LHCN-M2 (cell line): ENCODE results near the gene YTHDF1. TPM values are rescaled to one million over a fixed set of nuclear protein-coding genes. Genes with fewer than 3 reads are reported as not detected.
"Not testable (repeated sequence)": the region's sequence is repeated elsewhere in the genome, so short reads cannot be mapped to it uniquely, and the experiment has no call there.

ENCODE experiments used
- DNase-seq: peaks from one replicate; pipeline ENCODE4 v3.0.0-alpha.2; 2012; ENCODE audit warnings: low read depth
- total RNA-seq: library from RNA; depleted of rRNA; stranded (reverse); fragments of >200 nt; gene quantifications from 2 replicates; pipeline ENCODE4 v1.2.3, GENCODE V29; 2014; rRNA removed

Gene YTHDF1
- total RNA-seq, 1 experiment from 2014 or later, result 23.8 TPM

- DNase-seq, result no peak
Measured at GRCh38 chr20:63158845-63159244, 57.1 kb downstream of the YTHDF1 start.

GRCh38 chr20:63158352-63158751 is 57.6 kb downstream of the YTHDF1 start:
- no peak for DNase-seq

- not testable (repeated sequence) for DNase-seq
Measured at GRCh38 chr20:63157431-63157830, 58.5 kb downstream of the YTHDF1 start.

GRCh38 chr20:63156221-63156671 is 59.7 kb downstream of the YTHDF1 start:
- DNase-seq, result peak; percentile 44

GRCh38 chr20:63155266-63156165 is 60.4 kb downstream of the YTHDF1 start:
- DNase-seq, result no peak

DNA sequence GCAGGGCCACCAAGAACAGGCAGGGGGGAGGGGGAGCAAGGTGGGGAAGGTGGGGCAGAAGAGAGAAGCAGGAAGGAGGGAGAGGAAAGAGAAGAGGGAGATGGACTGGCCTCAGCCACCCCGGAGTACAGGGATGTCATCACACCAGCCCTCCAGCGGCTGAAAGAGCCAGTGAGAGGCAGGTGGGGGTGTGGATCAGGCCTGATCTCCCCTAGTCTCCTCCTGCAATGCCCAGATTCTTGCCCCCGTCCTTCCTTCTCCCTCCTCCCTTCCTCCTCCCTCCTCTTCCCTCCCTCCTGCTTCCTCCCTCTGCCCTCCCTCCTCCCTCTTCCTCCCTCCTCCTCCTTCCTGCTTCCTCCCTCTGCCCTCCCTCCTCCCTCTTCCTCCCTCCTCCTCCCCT is 61.5 kb downstream of the YTHDF1 start:
- DNase-seq, result no peak

DNA sequence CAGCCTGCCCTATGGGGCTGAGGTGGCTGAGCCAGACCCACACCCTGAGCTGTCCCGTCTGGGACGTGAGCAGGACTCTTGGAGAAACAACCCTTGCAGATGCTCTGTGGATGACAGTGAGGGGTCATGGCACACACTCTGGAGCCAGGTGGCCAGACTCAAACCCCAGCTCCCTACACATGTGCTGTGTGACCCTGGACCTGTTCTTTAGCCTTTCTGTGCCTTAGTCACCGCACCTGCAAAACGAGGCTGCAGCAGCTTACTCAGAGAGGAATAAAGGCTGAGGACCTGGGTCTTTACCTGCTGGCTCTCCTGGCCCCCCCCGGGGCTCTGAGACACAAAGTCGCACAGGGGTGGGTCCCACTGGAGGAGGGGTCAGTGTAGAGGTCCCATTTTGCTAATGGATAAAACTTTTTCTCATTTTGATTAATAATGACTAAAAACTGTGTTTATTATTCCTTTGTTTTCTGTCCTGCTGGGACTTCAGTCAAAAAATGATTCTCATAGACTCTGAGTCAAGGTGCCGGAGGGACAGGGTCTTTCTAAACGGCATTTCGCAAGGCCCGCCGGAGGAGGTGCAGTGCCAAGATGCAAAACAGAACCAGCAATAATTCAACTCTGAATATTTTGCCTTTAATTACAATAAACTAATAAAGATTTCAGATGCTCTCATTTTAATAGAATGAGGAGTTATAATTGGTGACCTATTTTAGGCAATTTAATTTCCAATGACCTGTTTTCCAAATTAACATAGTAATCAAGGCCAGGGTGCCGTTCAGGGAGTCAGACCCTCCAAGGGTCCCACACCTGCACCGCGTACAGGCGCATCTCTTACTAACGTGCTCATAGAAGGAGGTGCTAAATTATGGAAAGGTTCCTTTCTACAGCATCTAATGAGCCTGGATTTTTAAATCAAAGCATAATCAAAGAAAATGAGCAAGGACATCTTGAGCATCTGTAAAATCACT is 62.4 kb downstream of the YTHDF1 start:
- no peak for DNase-seq

- DNase-seq, result no peak
Measured at GRCh38 chr20:63152322-63153253, 63.3 kb downstream of the YTHDF1 start.

- DNase-seq, result peak; percentile 56
Measured at GRCh38 chr20:63151554-63152321, 64.2 kb downstream of the YTHDF1 start.

GRCh38 chr20:63150911-63151531 is 64.9 kb downstream of the YTHDF1 start:
- DNase-seq, result no peak

DNA sequence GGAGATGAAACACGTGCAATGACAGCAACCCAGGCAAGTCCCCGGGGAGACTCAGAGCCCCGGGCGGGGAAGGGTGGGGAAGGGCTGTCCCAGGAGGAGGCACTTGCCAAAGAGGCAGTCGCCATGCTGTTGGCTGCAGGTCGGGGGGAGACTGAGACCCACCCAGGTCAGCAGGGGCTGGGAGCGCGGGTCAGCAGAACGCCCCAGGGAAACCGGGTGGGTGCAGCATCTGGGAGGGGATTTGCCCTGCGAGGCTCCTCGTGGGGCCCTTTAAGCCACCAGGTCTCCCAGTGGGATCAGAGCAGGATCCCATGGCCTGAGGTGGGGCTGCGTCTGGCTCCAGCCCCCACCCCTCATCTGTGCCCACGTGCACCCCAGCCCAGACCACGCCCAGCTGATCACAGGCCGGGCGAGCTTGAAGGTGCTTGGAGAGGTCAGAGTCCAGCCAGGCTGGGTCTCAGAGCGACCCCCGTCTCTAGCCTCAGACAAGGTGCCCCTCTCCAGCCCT is 65.5 kb downstream of the YTHDF1 start:
- no peak for DNase-seq

- DNase-seq, result no peak
Measured at GRCh38 chr20:63149531-63150192, 66.3 kb downstream of the YTHDF1 start.

GRCh38 chr20:63148696-63149095 is 67.2 kb downstream of the YTHDF1 start:
- DNase-seq, result no peak

DNA sequence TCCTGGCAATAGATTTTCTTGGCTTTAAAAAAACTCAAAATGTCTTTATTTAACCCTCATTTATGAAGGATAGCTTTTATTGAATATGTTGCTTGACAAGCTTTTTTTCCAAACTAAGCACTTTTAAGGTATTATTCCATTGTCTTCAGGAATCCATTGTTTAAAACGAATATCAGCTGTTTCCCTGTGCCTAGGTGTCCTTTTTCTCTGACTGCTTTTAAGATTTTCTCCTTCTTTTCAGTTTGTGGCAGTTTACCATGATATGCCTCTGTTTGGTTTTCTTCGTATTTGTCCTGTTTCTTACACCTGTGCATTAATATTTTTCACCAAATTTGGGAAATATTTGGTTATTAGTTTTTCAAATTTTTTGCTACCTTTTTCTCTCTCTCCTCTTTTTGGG is 68.4 kb downstream of the YTHDF1 start:
- DNase-seq, result no peak

Other genes starting within 250 kb of the YTHDF1 start
- not detected in 2 replicates for gene BHLHE23, start 209.2 kb downstream of the YTHDF1 start, total RNA-seq
- not detected in 2 replicates for gene BIRC7, start 19.8 kb upstream of the YTHDF1 start, total RNA-seq
- not detected in 2 replicates for gene NKAIN4, start 38.3 kb upstream of the YTHDF1 start, total RNA-seq
- gene ARFGAP1, start 56.7 kb upstream of the YTHDF1 start, total RNA-seq, result 61.8 and 62.5 TPM in 2 replicates
- gene COL20A1, start 77.1 kb upstream of the YTHDF1 start, total RNA-seq, result 0.06 TPM in 1 of 2 replicates, not detected in the other
- gene CHRNA4, start 145.2 kb upstream of the YTHDF1 start, total RNA-seq, result not detected in 2 replicates